Neural cell (in vitro differentiated cells): ENCODE measurements around the gene ARHGAP10. TPM values are rescaled to one million over a fixed set of nuclear protein-coding genes. Genes with fewer than 3 reads are reported as not detected.

ENCODE experiments used
- H2AFZ ChIP-seq: fragments of 200-600, 300-800 bp; sonication (generic), shearing (Covaris generic); 2 replicates; pipeline ENCODE4 v1.6.0; 2014; ENCODE audit warnings: low read depth, mild to moderate bottlenecking, antibody characterized with exemption, low read length, moderate library complexity
- H3F3A ChIP-seq: fragments of 200-600 bp; shearing (Covaris generic); 2 replicates; pipeline ENCODE4 v1.6.1; 2016; ENCODE audit warnings: mild to moderate bottlenecking, moderate library complexity, mixed read lengths, antibody characterized with exemption, low read length; ENCODE audit not compliant: insufficient read depth, poor library complexity, severe bottlenecking
- H3K27ac ChIP-seq: fragments of 200-600, 300-800 bp; sonication (generic), shearing (Covaris generic); 2 replicates; pipeline ENCODE4 v1.5.1; 2014; ENCODE audit warnings: mild to moderate bottlenecking, low read length, moderate library complexity
- H3K27me3 ChIP-seq: fragments of 300-800, 200-600 bp; sonication (generic), shearing (Covaris generic); 2 replicates; pipeline ENCODE4 v1.6.0; 2014; ENCODE audit warnings: mild to moderate bottlenecking, low read depth, low read length, moderate library complexity; ENCODE audit not compliant: insufficient read depth
- H3K36me3 ChIP-seq: fragments of 300-800, 200-600 bp; sonication (generic), shearing (Covaris generic); 2 replicates; pipeline ENCODE4 v1.5.1; 2014; ENCODE audit warnings: mild to moderate bottlenecking, antibody characterized with exemption, low read length, moderate library complexity; ENCODE audit not compliant: insufficient read depth
- H3K4me2 ChIP-seq: fragments of 300-800, 200-600 bp; sonication (generic), shearing (Covaris generic); 2 replicates; pipeline ENCODE4 v1.6.0; 2014; ENCODE audit warnings: mild to moderate bottlenecking, low read length
- H3K4me3 ChIP-seq: fragments of 300-800, 200-600 bp; sonication (generic), shearing (Covaris generic); 2 replicates; pipeline ENCODE4 v1.5.1; 2014; ENCODE audit warnings: mild to moderate bottlenecking, low read length, moderate library complexity
- H3K79me2 ChIP-seq: fragments of 200-600 bp; shearing (Covaris generic); replicated peaks from 2 replicates; pipeline ENCODE4 v1.6.0; 2014; ENCODE audit warnings: mild to moderate bottlenecking, low read length, moderate library complexity; ENCODE audit not compliant: insufficient read depth
- H3K9ac ChIP-seq: fragments of 300-800, 200-600 bp; sonication (generic), shearing (Covaris generic); 2 replicates; pipeline ENCODE4 v1.6.1; 2016; ENCODE audit warnings: mild to moderate bottlenecking, low read length, mixed read lengths
- H3K9me2 ChIP-seq: fragments of 200-600 bp; shearing (Covaris generic); 2 replicates; pipeline ENCODE4 v1.6.1; 2016; ENCODE audit warnings: mild to moderate bottlenecking, low read length, mixed read lengths; ENCODE audit not compliant: insufficient read depth
- H3K9me3 ChIP-seq: fragments of 200-600, 300-800 bp; sonication (generic), shearing (Covaris generic); 2 replicates; pipeline ENCODE4 v1.6.1; 2016; ENCODE audit warnings: mild to moderate bottlenecking, mixed run types, low read length, moderate library complexity, mixed read lengths
- H4K20me1 ChIP-seq: fragments of 200-600 bp; shearing (Covaris generic); 2 replicates; pipeline ENCODE4 v1.6.1; 2016; ENCODE audit warnings: mild to moderate bottlenecking, mixed run types; ENCODE audit not compliant: insufficient read depth
- CTCF ChIP-seq: fragments of 450-650 bp; IDR thresholded peaks from 2 replicates; pipeline ENCODE4 v1.5.1; 2014; ENCODE audit warnings: antibody characterized with exemption, mild to moderate bottlenecking, moderate library complexity; ENCODE audit not compliant: poor library complexity, severe bottlenecking
- EZH2 ChIP-seq: fragments of 200-600, 300-800 bp; shearing (Covaris generic), sonication (generic); IDR thresholded peaks from 2 replicates; pipeline ENCODE4 v1.6.1; 2014; ENCODE audit warnings: antibody characterized with exemption, low read length, borderline replicate concordance, mild to moderate bottlenecking; ENCODE audit not compliant: insufficient read depth, poor library complexity, severe bottlenecking
- MXI1 ChIP-seq: fragments of 450-650 bp; conservative IDR thresholded peaks from 2 replicates; pipeline ENCODE4 v1.6.1; 2014; ENCODE audit warnings: antibody characterized with exemption, mild to moderate bottlenecking; ENCODE audit not compliant: poor library complexity, severe bottlenecking
- POLR2AphosphoS5 ChIP-seq: IDR thresholded peaks from 2 replicates; pipeline ENCODE4 v1.6.1; 2012
- REST ChIP-seq: IDR thresholded peaks from 2 replicates; pipeline ENCODE4 v1.6.1; 2012; ENCODE audit warnings: borderline replicate concordance
- SMC3 ChIP-seq: fragments of 450-650 bp; conservative IDR thresholded peaks from 2 replicates; pipeline ENCODE4 v1.6.1; 2014; ENCODE audit warnings: antibody characterized with exemption, mild to moderate bottlenecking, moderate library complexity; ENCODE audit not compliant: poor library complexity
- TAF1 ChIP-seq: IDR thresholded peaks from 2 replicates; pipeline ENCODE4 v1.6.1; 2012; ENCODE audit warnings: low read depth
- polyA plus RNA-seq: library from polyadenylated mRNA; depleted of rRNA; stranded (reverse); fragments of >200 nt; gene quantifications from 2 replicates; pipeline ENCODE4 v1.2.3, GENCODE V29; 2014

ARHGAP10 gene
- polyA plus RNA-seq, 1 donor from 2014 or later = 1.2 TPM

- Histone ChIP-seq H3K79me2 (no peaks in the 10 kb centered on the region), H4K20me1 (no peaks in the 10 kb centered on the region), H3K4me2 (no peak overlapping the region), H3K27ac (no peak overlapping the region), H3K4me3 (no peak overlapping the region), H3K36me3 (no peaks in the 10 kb centered on the region), H3K9me3 (no peaks in the 10 kb centered on the region), H3F3A (no peaks in the 10 kb centered on the region), H3K9ac (no peak overlapping the region), H2AFZ (no peak overlapping the region), H3K9me2 (no peaks in the 10 kb centered on the region), H3K27me3 (no peaks in the 10 kb centered on the region)
- TF ChIP-seq POLR2AphosphoS5 (no peak), TAF1 (no peak), REST (no peak), MXI1 (no peak), CTCF (no peak), SMC3 (no peak), EZH2 (no peak)
Observed at GRCh38 chr4:147830102-147830463, 98.2 kb downstream of the ARHGAP10 start.

GRCh38 chr4:147830987-147831386, 99.1 kb downstream of the ARHGAP10 start:
- H3K9ac ChIP-seq = no peak overlapping the region
- no peaks in the 10 kb centered on the region for H4K20me1 ChIP-seq
- H3K27me3 ChIP-seq = no peaks in the 10 kb centered on the region
- no peak for TF ChIP-seq REST
- H2AFZ ChIP-seq = no peak overlapping the region
- no peak overlapping the region for H3K4me2 ChIP-seq
- H3K9me3 ChIP-seq = no peaks in the 10 kb centered on the region
- no peaks in the 10 kb centered on the region for H3K9me2 ChIP-seq
- no peak overlapping the region for H3K27ac ChIP-seq
- H3F3A ChIP-seq = no peaks in the 10 kb centered on the region
- H3K4me3 ChIP-seq = no peak overlapping the region
- no peaks in the 10 kb centered on the region for H3K36me3 ChIP-seq
- no peaks in the 10 kb centered on the region for H3K79me2 ChIP-seq
